ENCODE measurements around the gene MSI2. TPM values are rescaled to one million over a fixed set of nuclear protein-coding genes. Genes with fewer than 3 reads are reported as not detected.

The MSI2 gene
- total RNA-seq, 2 experiments from 2014 or later = 38.8 to 39.0 TPM

- Mint-ChIP-seq H3K4me3 (no peak overlapping the region), H3K4me1 (ENCODE audit: low read depth) (peaks cover 7% of the 10 kb centered on the region), H3K27me3 (ENCODE audit: low read depth) (no peaks in the 10 kb centered on the region), H3K9me3 (no peaks in the 10 kb centered on the region), H3K36me3 (ENCODE audit: low read depth) (peaks cover 6% of the 10 kb centered on the region), H3K27ac (peak overlapping the region; percentile 22)
- peak; percentile 38 for DNase-seq
- intact Hi-C loops (cut with micrococcal nuclease) = loop anchor here (1.0 to 2.0 kb wide), 2 partner anchors 24 to 41 kb away; no protein-coding TSS in a partner anchor
- CTCF ChIA-PET = no interaction called here
Observed at GRCh38 chr17:57645950-57646665, 389.8 kb downstream of the MSI2 start.

GRCh38 chr17:57648720-57649119 is 392.4 kb downstream of the MSI2 start:
- CTCF ChIA-PET = no interaction called here
- no peak overlapping the region for H3K27ac Mint-ChIP-seq
- DNase-seq = no peak
- peaks cover 6% of the 10 kb centered on the region for H3K36me3 Mint-ChIP-seq (ENCODE audit: low read depth)
- H3K9me3 Mint-ChIP-seq = no peaks in the 10 kb centered on the region
- intact Hi-C loops (cut with micrococcal nuclease) = no loop called here
- H3K4me3 Mint-ChIP-seq = no peak overlapping the region
- peaks cover 7% of the 10 kb centered on the region for H3K4me1 Mint-ChIP-seq (ENCODE audit: low read depth)
- H3K27me3 Mint-ChIP-seq (ENCODE audit: low read depth) = no peaks in the 10 kb centered on the region

- Mint-ChIP-seq H3K27me3 (ENCODE audit: low read depth) (no peaks in the 10 kb centered on the region), H3K4me3 (no peak overlapping the region), H3K36me3 (ENCODE audit: low read depth) (peaks cover 6% of the 10 kb centered on the region), H3K9me3 (no peaks in the 10 kb centered on the region), H3K27ac (no peak overlapping the region), H3K4me1 (ENCODE audit: low read depth) (peaks cover 7% of the 10 kb centered on the region)
- no peak for DNase-seq
- intact Hi-C loops (cut with micrococcal nuclease) = no loop called here
- CTCF ChIA-PET = no interaction called here
Observed at GRCh38 chr17:57649191-57649590, 392.9 kb downstream of the MSI2 start.

GRCh38 chr17:57649731-57650484 is 393.6 kb downstream of the MSI2 start:
- Mint-ChIP-seq H3K27ac (no peak overlapping the region), H3K4me3 (no peak overlapping the region), H3K27me3 (ENCODE audit: low read depth) (no peaks in the 10 kb centered on the region), H3K4me1 (ENCODE audit: low read depth) (peaks cover 7% of the 10 kb centered on the region), H3K9me3 (no peaks in the 10 kb centered on the region), H3K36me3 (ENCODE audit: low read depth) (peaks cover 6% of the 10 kb centered on the region)
- DNase-seq = no peak
- CTCF ChIA-PET = no interaction called here
- intact Hi-C loops (cut with micrococcal nuclease) = no loop called here

GRCh38 chr17:57650548-57650947 is 394.2 kb downstream of the MSI2 start:
- Mint-ChIP-seq H3K4me3 (no peak overlapping the region), H3K36me3 (ENCODE audit: low read depth) (peaks cover 6% of the 10 kb centered on the region), H3K27me3 (ENCODE audit: low read depth) (no peaks in the 10 kb centered on the region), H3K9me3 (no peaks in the 10 kb centered on the region), H3K4me1 (ENCODE audit: low read depth) (peaks cover 7% of the 10 kb centered on the region), H3K27ac (no peak overlapping the region)
- intact Hi-C loops (cut with micrococcal nuclease) = no loop called here
- no peak for DNase-seq
- CTCF ChIA-PET = no interaction called here

GRCh38 chr17:57651451-57651850 is 395.1 kb downstream of the MSI2 start:
- CTCF ChIA-PET = no interaction called here
- Mint-ChIP-seq H3K27ac (no peak overlapping the region), H3K4me3 (no peak overlapping the region), H3K36me3 (ENCODE audit: low read depth) (peaks cover 3% of the 10 kb centered on the region), H3K27me3 (ENCODE audit: low read depth) (no peaks in the 10 kb centered on the region), H3K9me3 (no peaks in the 10 kb centered on the region), H3K4me1 (ENCODE audit: low read depth) (no peaks in the 10 kb centered on the region)
- intact Hi-C loops (cut with micrococcal nuclease) = no loop called here
- DNase-seq = no peak

GRCh38 chr17:57651996-57652395 is 395.7 kb downstream of the MSI2 start:
- CTCF ChIA-PET = no interaction called here
- Mint-ChIP-seq H3K36me3 (ENCODE audit: low read depth) (peaks cover 3% of the 10 kb centered on the region), H3K4me1 (ENCODE audit: low read depth) (no peaks in the 10 kb centered on the region), H3K27ac (no peak overlapping the region), H3K9me3 (no peaks in the 10 kb centered on the region), H3K27me3 (ENCODE audit: low read depth) (no peaks in the 10 kb centered on the region), H3K4me3 (no peak overlapping the region)
- intact Hi-C loops (cut with micrococcal nuclease) = no loop called here
- no peak for DNase-seq

GRCh38 chr17:57652811-57653210 is 396.5 kb downstream of the MSI2 start:
- Mint-ChIP-seq H3K4me1 (ENCODE audit: low read depth) (no peaks in the 10 kb centered on the region), H3K4me3 (no peak overlapping the region), H3K36me3 (ENCODE audit: low read depth) (peaks cover 3% of the 10 kb centered on the region), H3K27me3 (ENCODE audit: low read depth) (no peaks in the 10 kb centered on the region), H3K27ac (no peak overlapping the region), H3K9me3 (no peaks in the 10 kb centered on the region)
- intact Hi-C loops (cut with micrococcal nuclease) = no loop called here
- CTCF ChIA-PET = interaction anchor here (1.2 kb wide), 1 partner anchor 19 kb away, joined by 3 read pairs; no protein-coding TSS in a partner anchor
- DNase-seq = no peak

GRCh38 chr17:57653279-57653678 is 397.0 kb downstream of the MSI2 start:
- intact Hi-C loops (cut with micrococcal nuclease) = no loop called here
- H3K4me3 Mint-ChIP-seq = no peak overlapping the region
- no peaks in the 10 kb centered on the region for H3K9me3 Mint-ChIP-seq
- H3K27me3 Mint-ChIP-seq (ENCODE audit: low read depth) = no peaks in the 10 kb centered on the region
- CTCF ChIA-PET = interaction anchor here (1.2 kb wide), 1 partner anchor 19 kb away, joined by 3 read pairs; no protein-coding TSS in a partner anchor
- peaks cover 3% of the 10 kb centered on the region for H3K36me3 Mint-ChIP-seq (ENCODE audit: low read depth)
- H3K4me1 Mint-ChIP-seq (ENCODE audit: low read depth) = no peaks in the 10 kb centered on the region
- no peak for DNase-seq
- no peak overlapping the region for H3K27ac Mint-ChIP-seq

- intact Hi-C loops (cut with micrococcal nuclease) = no loop called here
- CTCF ChIA-PET = interaction anchor here (0.7 kb wide), 2 partner anchors 28 to 411 kb away, joined by 3 to 4 read pairs; no protein-coding TSS in a partner anchor
- no peak for DNase-seq
Observed at GRCh38 chr17:57654040-57654775, 397.9 kb downstream of the MSI2 start.

GRCh38 chr17:57655553-57655952 is 399.2 kb downstream of the MSI2 start:
- Mint-ChIP-seq H3K27me3 (ENCODE audit: low read depth) (no peaks in the 10 kb centered on the region), H3K4me1 (ENCODE audit: low read depth) (no peaks in the 10 kb centered on the region), H3K36me3 (ENCODE audit: low read depth) (peaks cover 3% of the 10 kb centered on the region), H3K4me3 (no peak overlapping the region), H3K9me3 (no peaks in the 10 kb centered on the region), H3K27ac (no peak overlapping the region)
- CTCF ChIA-PET = no interaction called here
- no peak for DNase-seq
- intact Hi-C loops (cut with micrococcal nuclease) = no loop called here

More at GRCh38 chr17:57654040-57654775, 397.9 kb downstream of the MSI2 start:
- Mint-ChIP-seq H3K27ac (no peak overlapping the region), H3K9me3 (no peaks in the 10 kb centered on the region), H3K27me3 (ENCODE audit: low read depth) (no peaks in the 10 kb centered on the region), H3K4me3 (no peak overlapping the region), H3K36me3 (ENCODE audit: low read depth) (peaks cover 3% of the 10 kb centered on the region), H3K4me1 (ENCODE audit: low read depth) (no peaks in the 10 kb centered on the region)

GRCh38 chr17:57657211-57657610 is 400.9 kb downstream of the MSI2 start:
- no peaks in the 10 kb centered on the region for H3K36me3 Mint-ChIP-seq (ENCODE audit: low read depth)
- H3K4me1 Mint-ChIP-seq (ENCODE audit: low read depth) = no peaks in the 10 kb centered on the region
- H3K4me3 Mint-ChIP-seq = no peak overlapping the region
- H3K27me3 Mint-ChIP-seq (ENCODE audit: low read depth) = no peaks in the 10 kb centered on the region
- CTCF ChIA-PET = no interaction called here
- intact Hi-C loops (cut with micrococcal nuclease) = no loop called here
- H3K27ac Mint-ChIP-seq = no peak overlapping the region
- DNase-seq = no peak
- no peaks in the 10 kb centered on the region for H3K9me3 Mint-ChIP-seq

All from activated naive CD4-positive, alpha-beta T cell treated with anti-CD3 and anti-CD28 coated beads for 36 hours (primary cell).